GM21515 (cell line): Measurements from ENCODE around the gene PABPC1L.
A peak's percentile ranks its signal among the peaks of the same experiment; 100 is the strongest.

Experiments used
- ATAC-seq: cut with Tn5 transposase; IDR thresholded peaks from one replicate; pipeline ENCODE4 v1.9.1; 2021; ENCODE audit not compliant: unreplicated experiment

The PABPC1L gene

DNA sequence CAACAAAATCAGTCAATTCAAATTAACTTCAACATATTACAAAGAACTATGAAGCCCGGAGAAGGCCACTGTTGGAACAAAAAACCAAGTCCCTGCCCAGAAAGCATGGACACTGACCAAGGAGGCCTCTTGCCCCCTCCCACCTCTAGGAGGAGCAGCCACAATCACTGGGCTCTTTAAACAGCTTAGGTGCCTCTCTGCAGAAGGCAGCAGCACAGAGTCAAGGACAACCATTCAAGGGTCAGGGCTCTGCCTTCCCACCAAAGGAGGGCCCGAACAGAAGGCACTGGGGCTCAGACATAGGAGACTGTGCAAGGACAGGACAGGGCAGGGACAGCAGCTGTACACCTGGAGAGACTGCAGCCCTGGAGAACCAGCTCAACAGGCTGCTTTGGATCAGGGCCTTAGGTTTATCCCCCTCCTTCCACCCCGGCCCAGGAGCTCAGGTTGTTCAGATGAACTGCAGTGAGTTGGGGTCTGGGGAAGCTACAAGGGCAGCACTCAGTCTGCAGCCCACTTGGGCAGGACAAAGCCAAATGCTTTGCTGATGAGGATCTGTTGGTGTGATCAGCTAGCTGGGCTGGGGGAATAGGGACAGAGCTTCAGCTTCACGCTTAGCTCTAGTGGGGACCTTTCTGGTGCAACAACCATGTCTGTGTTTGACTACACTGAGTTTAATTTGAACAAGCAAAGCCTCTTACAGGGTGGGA is 32.6 kb downstream of the PABPC1L start:
- ATAC-seq = no peak

DNA sequence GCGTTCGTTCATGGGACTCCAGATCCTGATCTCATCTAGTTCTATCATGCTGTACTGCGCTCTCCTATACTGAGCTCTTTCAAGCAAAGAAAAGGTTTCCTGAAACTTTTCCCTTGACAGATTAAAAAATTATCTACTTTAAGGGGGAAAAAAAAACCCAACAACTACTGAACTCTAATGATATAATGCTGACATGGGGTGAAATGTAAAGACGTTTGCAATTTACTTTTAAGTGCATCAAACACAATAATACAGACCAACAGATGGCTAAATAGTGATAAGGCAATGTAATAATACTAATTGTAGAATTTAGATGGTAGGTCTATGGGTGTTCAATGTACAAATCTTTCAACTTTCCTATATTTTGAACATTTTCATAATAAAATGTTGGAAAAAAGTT is 34.0 kb downstream of the PABPC1L start:
- no peak for ATAC-seq

DNA sequence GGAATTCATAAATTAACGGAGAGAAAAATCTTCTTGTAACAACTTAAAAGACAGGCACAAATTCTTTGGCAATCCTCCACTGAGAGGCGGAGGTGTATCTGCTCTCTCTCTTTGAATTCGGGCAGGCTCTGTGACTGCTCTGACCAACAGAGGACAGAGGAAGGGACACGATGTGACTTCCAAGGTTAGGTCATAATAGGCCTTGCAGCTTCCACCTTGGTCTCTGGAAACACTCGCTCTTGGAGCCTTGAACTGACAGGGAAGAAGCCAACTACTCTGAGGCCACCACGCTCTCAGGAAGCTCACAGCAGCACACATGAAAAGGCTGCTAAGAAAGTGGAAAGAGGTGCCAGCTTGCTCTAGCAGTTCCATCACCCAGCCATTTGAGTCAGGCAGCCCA is 35.4 kb downstream of the PABPC1L start:
- ATAC-seq = no peak

DNA sequence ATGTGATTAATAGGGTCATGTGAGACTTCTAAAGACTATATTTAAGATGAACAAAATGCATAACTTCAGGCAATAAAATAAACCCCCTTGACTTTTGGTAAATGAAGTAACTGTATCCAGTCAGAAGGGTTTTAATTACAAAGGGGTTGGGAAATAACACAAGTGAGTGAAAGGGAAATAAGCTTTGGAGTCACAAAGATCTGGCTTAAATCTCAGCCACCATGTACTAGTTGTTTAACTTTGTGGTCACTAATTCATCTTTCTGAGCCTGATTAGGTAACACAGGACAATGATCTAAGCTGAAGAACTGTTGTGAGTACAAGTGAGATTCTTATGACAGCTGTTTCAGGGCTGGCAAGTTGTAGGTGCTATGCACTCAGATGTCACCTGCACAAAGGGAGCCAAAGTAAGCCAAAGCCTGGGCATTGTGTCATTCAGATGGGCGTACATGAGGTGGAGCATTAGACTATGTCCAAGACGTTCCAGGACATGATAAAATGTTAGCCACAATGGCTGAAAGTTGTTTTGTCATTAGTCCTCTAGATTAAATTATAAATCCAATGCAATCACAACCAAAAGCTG is 36.5 kb downstream of the PABPC1L start:
- ATAC-seq = no peak

DNA sequence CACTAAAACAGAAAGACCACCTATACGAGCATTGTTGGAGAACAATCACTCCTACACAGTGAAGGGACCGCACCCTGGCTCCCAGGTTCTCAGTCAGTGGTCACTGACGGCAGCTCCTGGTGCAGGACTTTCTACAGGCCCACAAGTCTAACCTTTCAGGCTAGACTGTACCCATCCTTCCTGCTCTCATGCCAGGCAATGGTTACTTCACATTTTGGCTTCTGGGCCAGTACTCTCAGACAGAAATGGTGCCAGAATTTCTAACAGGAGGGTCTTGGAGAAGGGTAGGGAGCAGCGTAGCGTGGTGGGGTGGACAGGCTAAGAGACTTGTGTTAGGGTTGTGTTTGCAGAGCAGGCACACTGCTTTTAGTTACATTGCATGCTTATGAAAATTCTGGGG is 38.2 kb downstream of the PABPC1L start:
- no peak for ATAC-seq

DNA sequence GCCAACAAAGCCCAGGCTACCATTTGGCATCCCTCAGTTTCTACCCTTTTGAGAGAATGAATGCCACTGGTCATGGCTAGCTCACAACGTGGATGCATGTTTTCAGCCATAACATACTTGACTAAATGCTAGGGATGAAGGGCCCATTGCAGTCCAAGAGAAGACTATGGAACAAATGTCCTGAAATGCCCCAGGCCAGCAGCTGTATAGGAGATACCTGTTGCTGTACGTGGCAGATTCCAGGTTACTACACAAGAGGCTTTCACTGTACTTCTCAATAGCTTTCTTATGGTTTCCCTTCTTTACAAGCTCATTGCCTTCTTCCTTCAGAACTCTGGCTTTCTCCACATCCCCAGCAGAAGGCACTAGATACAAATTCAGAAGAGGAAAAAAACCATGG is 38.7 kb downstream of the PABPC1L start:
- ATAC-seq = no peak

DNA sequence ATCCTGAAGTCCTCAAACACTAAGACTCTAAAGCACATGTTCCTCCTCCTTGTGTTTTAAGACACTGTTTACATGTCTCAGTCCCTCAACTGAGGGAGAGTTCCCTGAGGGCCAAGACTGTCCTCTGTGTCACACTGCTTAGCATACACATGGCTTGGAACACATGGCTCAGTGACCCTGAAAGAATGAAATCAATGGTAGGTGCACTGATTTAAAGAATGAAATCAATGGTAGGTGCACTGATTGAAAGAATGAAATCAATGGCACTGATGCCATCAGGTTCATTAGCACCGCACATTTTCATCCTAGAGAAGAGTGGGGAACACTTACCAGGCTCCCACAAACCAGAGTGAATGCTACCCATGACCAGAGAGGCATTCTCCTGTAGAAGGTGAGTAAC is 40.5 kb downstream of the PABPC1L start:
- no peak for ATAC-seq

DNA sequence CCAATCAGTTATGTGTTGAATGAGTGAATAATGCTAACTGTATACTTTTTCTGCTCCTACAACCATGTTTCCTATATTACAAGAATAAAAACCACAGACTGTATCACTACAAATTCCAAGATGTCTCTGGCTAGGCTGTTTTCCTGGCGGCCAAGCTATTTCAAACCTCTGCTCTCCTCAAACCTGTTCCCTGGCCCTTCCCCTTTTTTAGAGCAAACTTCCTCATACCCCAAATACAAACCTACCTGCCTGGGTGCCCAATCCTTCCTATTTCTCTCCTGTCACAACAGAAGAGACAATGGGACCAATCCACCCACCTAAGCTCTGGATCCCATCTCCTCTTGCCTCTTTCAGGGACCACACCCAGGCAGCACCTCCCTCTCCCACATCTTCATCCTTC is 42.9 kb downstream of the PABPC1L start:
- ATAC-seq = no peak

DNA sequence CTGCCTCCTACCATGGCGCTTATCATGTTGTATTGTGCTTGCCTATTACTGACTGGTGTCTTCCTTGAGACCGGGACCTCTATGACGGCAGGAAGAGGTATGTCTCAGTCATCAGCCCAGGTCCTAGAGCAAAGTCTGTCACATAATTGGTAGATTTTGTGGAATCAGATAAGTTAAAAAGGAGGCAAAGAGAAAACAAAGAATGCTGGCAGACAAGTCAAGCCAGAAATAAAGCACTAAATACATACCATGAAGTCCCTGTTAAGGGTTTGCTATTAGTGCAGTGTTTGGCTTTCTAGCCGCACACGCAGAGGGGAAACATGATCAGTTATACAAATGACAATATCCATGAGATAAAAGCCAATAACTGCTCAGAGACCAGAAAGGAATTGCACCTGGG is 44.4 kb downstream of the PABPC1L start:
- ATAC-seq = no peak

DNA sequence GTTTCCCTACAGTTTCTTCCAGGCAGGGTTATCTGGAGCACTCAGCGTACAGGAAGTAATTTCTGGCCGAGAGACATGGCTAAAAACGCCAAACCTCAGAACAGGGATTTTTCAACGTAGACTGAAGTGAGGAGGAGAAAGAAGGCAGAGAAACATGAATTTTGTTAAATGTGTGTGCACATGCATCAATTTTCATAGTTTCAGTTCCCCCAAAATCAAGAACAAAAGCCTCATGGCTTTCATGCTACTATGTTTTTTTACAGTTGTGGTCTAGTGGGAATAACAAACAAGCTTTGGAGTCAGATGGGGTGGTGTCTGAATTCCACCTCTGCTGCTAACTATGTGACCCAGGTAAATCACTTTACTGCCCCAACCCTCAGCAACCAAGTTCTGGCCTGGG is 45.4 kb downstream of the PABPC1L start:
- no peak for ATAC-seq

DNA sequence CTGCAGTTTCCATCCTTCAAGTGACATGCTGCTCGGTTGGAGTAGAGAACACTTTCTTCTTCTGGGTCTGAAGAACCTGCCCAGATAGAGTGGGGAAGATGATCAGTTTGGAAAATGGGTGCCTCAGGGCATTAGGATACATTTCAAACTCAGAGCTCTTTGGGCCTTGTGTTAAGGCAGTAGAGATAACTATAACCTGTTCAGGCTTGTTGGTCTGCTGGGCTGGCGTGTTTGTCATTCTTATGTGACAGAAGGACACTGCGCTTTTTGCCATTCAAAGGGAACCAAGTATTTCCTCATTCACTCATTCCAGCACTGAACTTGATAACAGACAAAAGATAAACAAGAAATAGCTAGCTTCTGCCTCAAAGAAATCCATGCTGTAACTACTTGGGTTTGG is 46.5 kb downstream of the PABPC1L start:
- no peak for ATAC-seq

DNA sequence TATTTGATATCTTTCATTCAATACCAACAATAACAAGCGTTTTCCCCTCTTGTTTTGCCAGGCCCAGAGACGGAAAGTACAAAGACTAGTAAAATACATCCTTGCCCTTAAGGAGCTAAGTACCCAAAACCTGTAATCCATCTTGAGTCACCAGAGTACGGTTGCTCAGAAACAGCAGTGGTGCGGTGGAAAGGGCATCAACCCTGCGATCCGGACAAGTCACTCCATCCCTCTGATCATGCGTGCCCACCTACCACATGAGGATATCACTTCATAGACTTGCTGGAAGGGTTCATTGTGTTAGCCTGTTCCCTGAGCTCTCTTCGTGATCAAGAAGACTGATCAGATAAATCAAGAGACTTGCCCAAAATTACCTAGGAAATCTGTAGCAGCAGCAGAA is 48.4 kb downstream of the PABPC1L start:
- no peak for ATAC-seq

DNA sequence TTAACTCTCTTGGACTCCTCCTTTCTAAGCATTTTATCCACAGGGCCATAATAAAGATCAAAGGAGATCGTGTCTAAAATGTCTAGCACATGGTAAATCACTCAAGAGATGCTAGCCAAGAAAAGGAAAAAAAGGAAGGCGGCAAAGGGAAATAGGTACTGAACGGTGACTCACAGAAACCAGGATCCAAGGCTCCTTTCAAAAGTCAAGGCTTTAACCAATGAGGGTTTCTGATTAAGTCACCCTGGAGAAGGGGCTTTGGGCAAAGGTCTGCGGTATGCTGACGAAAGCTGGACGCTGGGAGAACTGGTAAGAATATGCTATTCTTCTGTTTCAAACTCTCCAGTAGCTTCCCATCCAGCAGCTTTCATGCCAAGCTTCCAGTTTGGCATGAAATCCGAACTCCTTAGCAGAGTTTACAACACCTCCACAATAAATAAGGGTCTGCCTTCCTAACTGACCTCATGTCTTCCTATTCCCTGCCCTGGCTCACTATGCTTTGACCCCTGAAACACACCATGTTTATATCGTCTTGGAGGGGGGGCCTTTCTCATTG is 49.3 kb downstream of the PABPC1L start:
- no peak for ATAC-seq

DNA sequence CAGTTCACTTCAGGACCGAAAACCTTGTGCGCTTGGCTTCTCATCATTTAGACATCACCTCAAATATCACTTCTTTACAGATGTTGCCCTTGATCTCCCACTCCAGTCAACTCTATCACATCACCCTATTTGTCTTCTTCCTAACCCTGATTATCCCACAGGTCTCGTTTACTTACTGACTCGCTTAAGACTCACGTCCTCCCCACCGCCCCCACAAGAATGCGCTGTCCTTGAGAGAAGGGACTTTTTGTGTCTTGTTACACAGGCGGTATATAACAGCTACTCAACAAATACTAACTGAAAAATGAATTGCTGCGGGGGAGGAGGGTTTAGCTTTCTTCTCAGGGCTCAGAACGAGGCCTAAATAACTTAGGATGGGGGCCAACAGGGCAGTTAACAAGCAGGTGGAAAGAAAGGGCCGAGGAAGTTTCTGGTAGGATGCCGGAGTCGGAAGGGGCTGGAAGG is 49.8 kb downstream of the PABPC1L start:
- no peak for ATAC-seq

DNA sequence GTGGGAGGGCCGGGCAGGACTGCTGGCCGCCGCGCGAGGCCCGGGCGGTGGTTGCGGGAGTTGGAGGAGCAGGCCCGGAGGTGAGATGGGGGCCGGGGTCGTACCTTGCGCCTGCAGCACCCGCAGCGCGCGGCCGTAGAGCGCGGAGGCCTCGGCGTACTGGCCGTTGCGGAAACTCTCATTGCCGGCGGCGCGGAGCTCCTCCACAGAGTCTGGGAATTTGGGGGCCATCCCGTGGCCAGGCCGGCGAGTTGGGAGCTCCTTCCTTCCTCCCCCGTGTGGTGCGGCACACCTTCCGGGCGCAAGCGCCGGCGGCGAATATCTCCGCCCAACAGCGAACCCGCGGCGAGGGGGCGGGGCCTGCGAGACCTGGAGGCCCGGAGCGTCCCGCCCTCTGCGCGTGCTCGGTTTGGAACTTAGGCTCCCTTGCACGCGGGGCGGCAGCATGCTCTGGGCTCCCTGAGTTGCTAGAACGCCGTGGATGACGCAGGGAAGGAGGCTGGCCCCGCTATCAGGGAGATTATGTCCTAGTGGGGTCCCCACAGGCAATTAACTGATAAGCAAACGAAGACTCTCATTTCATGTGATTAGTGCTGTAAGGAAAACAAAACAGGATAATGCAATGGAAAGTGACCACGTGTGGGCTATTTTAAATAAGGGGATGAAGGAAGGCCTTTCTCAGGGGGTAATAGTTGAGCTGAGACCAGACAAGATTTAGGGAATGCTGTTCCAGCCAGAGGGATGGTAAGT is 50.4 kb downstream of the PABPC1L start, which contains the start of gene TOMM34:
Gene TOMM34, minus strand, starts transcription at position 295 of the 750 bp plus-strand sequence. Its CDS starts 64 bp downstream, at position 231.
- ATAC-seq = peak; percentile 70

DNA sequence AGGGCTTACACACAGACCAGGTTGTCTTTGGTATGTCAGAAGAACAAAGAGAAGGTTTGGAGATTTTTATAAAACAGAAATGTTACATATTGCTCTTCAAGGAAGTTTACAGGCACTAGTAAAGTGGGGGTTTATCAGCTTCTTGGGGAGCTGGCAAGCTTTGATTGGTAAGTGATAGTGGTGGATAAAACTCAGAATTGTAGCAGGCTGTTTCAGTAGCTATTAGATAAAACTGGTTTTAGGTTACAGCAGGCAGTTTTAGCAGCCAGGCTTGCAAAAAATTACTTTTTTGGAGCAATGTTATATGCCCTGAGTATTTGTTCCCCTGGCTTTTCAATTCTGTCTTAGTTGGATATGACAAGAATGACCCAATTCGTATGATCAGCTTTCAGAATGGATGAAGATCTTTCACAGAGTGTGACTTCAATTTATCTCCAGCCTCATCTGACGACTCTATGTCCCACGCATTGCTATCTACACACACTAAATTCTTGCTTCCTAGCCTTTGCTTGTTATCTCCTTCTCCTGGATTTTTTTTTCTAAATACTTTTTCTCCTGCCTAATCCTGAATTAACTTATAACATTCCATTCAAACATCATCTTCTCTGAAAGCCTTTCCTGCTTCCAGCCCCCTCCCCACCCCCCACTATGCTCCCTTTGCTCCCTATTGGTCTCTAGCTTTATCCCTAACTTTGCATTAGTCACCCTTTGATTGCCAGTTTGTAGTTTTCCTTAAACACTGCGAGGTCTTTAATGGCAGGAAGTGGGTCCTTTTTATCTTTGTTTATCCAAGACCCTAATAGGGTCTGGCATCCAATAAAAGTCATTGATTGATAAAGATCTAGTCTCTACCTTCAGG is 51.4 kb downstream of the PABPC1L start:
- ATAC-seq = no peak

DNA sequence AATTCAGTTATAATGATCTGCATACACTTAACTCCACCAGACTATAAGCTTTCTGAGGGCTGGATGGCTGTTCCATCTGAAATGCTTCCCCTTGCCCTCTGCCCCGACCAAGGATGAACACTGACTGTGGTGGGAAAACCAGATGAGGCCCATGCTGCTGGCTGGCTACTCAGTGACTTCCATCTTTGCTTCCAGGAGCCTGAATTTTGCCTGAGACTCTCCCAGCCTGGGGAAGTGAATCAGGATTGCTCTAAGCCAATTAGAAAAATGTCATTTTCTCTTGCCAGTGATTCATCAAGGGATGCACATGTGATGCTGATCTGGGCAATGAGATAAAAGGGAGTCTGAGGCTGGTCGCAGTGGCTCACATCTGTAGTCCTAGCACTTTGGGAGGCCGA is 52.0 kb downstream of the PABPC1L start:
- no peak for ATAC-seq

DNA sequence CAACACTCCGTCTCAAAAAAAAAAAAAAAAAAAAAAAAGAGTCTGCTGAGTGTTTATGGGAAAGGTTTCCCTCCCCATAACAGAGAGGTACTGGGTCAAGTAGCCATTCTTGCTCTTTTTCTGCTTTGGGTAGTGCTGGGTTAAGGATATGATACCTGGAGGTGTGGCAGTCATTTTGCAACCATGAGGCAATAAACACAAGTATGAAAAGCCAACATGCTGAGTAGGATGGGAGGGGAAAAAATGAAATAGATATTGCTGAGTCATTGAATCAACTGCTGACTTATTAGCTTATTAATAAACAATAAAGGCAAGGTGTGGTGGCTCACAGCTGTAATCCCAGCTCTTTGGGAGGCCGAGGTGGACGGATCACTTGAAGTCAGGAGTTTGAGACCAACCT is 52.6 kb downstream of the PABPC1L start:
- no peak for ATAC-seq

DNA sequence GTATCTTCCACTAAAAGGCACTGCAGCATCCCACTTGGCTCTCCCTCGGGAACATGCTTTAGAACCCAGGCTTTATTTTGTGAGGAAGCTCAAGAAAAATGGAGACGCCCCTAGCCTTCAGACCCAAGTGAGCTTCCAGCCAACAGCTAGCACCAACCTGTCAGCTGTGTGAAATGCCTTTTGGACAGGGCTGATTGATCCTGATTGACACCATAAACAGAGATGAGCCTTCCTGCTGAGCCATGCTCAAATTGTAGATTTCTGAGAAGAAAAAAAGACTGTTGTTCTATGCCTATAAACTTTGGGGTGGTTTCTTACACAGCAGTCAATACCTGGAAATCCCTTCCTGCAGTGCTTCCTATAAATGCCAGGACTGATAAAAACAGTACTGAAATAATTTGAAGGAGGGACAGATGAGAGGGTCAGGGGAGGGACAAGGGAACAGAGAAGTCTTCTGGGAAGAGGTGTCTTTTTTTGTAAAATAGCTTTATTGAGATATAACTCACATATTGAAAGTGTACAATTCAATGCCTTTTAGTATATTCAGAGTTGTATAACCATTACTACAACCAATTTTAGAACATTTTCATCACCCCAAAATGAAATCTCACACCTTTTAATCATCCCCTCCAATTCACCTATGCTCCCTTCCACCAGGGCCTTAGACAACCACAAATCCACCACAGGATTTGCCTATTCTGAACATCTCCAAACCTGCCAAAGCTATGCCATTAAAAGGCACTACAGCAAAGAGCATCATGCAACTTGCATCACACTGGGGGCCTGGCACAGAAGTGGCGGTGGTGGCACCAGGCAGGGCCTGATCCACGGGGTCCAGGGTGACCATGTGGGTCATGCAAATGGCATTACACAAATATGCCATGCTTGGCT is 53.7 kb downstream of the PABPC1L start:
- ATAC-seq = no peak

DNA sequence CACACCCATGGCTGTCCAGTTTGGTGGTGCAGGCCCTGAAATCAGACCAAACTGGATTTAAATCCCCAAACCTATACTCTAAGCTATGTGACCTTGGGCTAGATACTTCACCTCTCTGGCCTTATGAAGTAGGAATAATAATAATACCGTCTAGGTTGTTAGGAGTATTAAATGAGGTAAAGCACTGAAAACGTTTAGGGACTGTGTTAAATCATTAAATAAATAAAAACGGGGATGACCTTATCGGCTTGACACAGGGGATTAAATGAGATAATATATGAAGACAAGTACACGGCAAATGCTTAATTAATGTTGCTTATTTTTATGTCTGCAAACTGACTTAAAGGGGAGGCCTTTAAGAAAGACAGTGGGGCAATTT is 55.8 kb downstream of the PABPC1L start:
- no peak for ATAC-seq
